Epidermal melanocyte (primary cell): ENCODE data around the gene PTPRZ1.
A peak's percentile ranks its signal among the peaks of the same experiment; 100 is the strongest.

Source experiments
- DNase-seq: peaks from one replicate; pipeline ENCODE4 v3.0.0; 2011; ENCODE audit warnings: low spot score; ENCODE audit not compliant: insufficient read length

The PTPRZ1 gene

DNA sequence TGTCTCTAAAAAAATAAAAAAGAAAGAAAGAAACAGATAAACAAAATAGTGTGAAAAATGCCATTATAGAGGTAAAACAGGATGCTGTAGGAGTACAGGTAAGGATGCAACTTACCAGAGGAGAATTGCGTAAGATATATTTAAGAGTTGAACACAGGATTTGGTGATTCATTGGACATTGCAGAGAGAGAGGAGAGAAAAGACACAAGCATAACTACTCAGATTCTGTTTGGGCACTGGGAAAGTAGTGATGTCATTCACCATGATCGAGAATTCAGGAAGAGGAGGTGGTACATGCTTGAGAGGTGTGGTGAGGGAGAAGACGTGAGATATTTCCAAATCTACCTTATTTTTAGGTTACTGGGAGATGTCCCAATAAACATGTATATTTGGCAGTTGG is 173.4 kb downstream of the PTPRZ1 start:
- no peak for DNase-seq

- DNase-seq, result no peak
Measured at GRCh38 chr7:122054393-122054792, 181.4 kb downstream of the PTPRZ1 start.

GRCh38 chr7:122055073-122055472 is 182.1 kb downstream of the PTPRZ1 start:
- no peak for DNase-seq

DNA sequence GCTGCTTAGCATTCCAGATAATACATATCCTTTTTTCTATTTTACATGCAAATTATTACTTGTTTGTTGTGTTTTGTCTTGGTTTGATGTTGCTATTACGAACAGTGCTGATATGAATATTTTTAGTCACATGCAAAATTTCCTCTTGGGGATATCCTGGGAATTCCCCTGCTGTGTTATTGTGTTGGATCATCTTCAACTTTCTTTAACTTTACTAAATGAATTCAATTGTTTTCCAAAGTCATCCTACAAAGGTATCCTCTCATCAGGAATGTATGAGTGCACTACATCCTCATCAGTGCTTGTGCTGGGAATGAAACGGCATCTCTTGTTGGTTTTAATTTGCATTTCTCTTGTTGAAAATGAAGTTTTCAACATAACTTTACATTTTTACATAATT is 184.0 kb downstream of the PTPRZ1 start:
- no peak for DNase-seq

DNA sequence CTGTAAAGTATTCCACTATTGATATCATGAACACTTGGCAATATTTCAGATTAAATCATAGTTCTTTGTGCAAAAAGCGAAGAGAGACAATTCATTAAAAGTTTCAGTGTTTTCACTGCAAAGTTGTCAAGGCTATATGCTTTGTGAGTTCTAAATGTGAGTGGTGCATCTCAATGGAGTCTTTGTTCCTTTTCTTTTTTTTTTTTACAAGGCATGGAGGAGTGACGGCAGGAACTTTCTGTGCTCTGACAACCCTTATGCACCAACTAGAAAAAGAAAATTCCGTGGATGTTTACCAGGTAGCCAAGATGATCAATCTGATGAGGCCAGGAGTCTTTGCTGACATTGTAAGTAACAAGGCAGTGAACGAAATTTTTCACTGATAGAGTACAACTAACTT is 186.6 kb downstream of the PTPRZ1 start:
- DNase-seq, result no peak

DNA sequence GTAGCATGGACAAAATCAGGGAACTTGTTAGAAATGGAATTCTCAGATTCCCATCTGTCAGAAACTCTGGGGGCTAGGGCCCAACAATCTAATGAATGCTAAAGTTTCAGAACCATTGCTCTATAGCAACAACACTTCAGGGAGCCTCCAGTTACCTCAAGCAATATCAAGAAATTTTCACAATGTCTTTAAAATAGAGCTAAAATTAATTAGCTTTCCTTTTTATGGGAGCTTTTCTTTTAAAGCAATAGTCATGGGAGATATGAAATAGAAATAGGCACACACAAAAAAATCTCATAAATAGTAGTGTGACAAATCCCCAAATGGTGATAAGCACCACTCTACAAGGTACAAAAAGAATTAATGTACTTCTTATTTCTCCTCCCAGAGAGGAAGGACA is 190.2 kb downstream of the PTPRZ1 start:
- DNase-seq, result no peak

DNA sequence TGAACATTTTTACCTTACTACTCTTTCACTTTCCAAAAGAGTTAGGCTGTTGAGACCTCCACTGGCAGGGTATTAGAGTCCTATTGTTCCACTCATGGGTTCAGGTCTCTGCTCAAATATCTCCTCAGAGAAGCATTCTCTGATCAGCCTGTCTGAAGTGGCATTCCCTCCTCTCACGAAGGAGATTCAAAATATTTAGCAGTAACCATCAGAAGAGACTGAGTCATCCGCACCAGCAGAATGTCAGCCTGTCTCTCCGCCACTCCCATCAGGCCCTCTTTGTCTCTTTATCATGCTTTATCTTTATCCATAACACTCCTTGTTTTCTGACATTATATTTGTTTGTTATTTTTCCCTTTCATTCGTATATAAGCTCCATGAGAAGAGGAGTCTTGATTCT is 192.0 kb downstream of the PTPRZ1 start:
- no peak for DNase-seq

DNA sequence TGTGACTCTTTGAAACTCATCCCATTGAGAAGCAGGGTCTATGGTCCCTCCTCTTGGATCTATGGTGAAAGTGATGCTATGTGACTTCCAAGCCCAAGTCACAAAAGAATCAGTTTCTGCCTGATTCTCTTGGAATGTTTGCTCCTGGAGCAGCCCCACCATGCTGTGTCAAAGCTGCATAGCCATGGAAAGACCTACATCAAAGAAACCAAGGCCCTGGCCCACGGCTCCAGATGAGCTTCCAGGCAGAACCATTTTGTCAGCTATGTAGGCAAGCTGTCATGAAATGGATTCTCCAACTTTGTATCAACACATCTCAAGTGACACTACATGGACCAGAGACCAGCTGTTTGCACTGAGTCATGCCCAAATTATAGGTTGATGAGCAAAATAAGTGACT is 194.1 kb downstream of the PTPRZ1 start:
- DNase-seq, result no peak

DNA sequence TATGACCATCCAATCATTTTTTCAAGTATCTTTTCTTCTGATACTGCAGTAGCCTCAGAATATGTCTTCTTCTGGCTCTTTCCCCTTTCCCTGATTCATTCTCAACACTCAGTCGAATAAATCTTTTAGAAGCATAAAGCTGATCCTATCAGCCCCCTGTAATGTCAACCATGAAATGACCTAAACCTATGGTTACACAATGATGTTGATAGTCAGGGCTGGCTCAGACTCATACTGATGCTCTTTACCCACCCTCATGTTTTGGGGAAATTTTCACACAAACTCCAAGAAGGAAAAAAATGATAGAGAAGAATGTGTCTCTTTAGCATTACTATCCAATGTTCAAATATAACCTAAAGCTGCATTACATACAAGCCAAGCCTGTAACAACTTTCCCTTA is 195.1 kb downstream of the PTPRZ1 start:
- DNase-seq, result no peak

- DNase-seq, result no peak
Measured at GRCh38 chr7:122068999-122069398, 196.0 kb downstream of the PTPRZ1 start.

DNA sequence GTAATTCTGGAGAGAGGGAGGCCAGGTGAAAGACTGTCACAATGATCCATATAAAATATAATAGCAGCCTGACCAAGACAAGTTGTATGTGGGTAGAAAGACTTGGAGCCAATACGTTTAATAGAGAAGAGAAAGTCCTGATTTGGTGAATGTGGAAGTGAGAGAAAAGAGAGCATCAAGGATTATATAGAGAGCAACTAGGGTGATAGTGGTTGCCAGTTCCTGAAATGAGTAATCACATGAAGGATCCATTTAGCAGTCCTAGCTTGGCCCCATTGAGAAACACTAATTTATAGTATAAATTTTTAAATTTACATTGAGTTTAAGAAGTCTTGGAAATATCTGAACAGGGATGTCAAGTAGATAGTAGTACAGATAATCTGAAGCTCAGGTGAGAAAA is 197.1 kb downstream of the PTPRZ1 start:
- no peak for DNase-seq

DNA sequence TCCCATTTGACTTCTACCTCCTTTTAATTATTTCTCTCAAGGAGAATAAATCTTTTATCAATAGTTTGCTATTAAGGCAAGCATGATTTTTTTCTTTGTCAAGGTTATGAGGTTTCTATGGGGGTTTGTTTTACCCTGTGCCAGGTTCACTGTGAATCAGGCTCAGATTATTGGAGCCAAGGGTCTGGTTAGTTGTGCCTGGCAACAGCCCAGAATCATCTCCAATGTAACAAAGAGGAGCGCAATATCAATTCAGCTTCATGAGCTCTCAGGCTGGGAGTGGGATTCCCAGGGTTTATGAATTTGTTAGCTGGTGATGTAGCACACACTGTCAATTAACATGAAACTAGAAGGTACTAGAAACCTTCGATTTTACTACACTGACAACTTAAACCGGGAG is 197.9 kb downstream of the PTPRZ1 start:
- DNase-seq, result no peak

DNA sequence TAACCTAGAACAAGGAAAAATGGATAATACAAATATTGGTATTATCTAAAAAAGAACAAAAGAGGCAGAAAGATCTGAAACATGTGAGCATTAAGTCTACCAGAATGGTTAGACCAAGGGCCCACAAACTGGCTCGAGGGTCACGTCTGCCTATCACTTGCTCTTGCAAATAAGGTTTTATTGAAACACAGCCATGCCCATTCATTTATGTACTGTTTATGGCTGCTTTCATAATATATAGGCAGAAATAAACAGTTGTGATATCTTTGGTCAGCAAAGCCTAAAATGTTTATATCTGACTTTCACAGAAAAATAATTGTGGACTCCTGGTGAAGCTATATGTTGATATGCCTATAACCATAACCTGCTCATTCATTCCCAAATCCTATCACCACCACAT is 199.3 kb downstream of the PTPRZ1 start:
- DNase-seq, result no peak

GRCh38 chr7:122072924-122073599 is 200.1 kb downstream of the PTPRZ1 start:
- DNase-seq, result no peak

- no peak for DNase-seq
Measured at GRCh38 chr7:122073635-122074034, 200.7 kb downstream of the PTPRZ1 start.

DNA sequence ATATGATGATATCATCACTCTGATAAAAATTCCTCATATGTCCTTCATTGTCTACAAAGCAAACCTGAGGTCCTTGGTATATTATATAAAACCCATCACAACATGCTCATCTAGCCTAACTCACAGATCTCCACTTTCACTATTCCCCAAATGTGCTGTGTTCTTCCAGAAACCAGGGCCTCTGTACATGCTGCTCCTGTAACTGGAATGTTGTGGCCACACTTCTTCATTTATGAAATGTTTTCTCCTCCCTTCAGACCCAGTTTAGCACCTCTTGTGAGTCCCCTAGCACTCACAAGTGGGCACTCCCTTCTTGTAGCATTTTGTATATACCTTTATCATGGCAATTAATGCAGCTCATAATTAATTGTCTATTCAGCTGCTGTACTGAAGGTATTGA is 209.2 kb downstream of the PTPRZ1 start:
- no peak for DNase-seq

DNA sequence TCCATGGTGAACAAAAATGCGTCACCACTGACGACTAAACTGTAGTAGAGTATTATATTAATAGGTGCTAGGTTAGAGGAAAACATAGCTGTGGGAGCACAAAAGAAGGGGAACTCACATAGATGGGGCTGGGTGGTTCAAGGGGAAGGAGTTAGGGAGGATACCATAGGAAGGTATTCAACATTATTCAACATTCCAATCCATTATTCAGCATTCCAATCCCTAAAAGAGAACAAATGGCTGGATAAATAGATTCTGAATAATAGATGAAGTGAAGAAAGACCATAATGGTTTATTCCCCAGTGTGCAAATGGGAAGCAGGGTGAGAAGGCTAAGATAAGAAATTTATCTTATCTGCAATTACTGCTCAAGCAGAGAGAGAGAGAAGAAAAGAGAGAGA is 209.7 kb downstream of the PTPRZ1 start:
- DNase-seq, result no peak

- peak; percentile 34 for DNase-seq
Measured at GRCh38 chr7:122092964-122093797, 220.2 kb downstream of the PTPRZ1 start.

- no peak for DNase-seq
Measured at GRCh38 chr7:122094549-122094948, 221.6 kb downstream of the PTPRZ1 start.

GRCh38 chr7:122095642-122096041 is 222.7 kb downstream of the PTPRZ1 start:
- no peak for DNase-seq

- DNase-seq, result no peak
Measured at GRCh38 chr7:122100021-122100420, 227.1 kb downstream of the PTPRZ1 start.

- DNase-seq, result no peak
Measured at GRCh38 chr7:122103064-122103463, 230.1 kb downstream of the PTPRZ1 start.
